AG04449 (cell line): ENCODE data around the gene MICAL1.

Source experiments
- CTCF ChIA-PET: fragments of 350-600 bp; formaldehyde crosslinking; extraction: SDS; loops from one replicate; lab custom pipeline; 2021; ENCODE audit warnings: antibody characterized with exemption; lab: Yijun Ruan, JAX
- POLR2A ChIA-PET: fragments of 400-600, 350-600 bp; formaldehyde crosslinking; extraction: SDS; loops from one replicate; lab custom pipeline; 2020; ENCODE audit warnings: antibody characterized with exemption, inconsistent platforms; lab: Yijun Ruan, JAX
- DNase-seq: peaks from one replicate; pipeline ENCODE4 v3.0.0-alpha.2; 2010; ENCODE audit warnings: low read depth, low spot score
- H3K4me3 ChIP-seq: 2 replicates; pipeline ENCODE4 v1.5.1; 2011; ENCODE audit warnings: low read depth, mild to moderate bottlenecking, control low read depth, low read length
- TF ChIP-seq, protein P1 (sequence below): IDR thresholded peaks from one replicate; pipeline ENCODE4 v1.5.1; 2011; ENCODE audit warnings: mild to moderate bottlenecking, moderate library complexity, low read length, control low read depth, inconsistent platforms; ENCODE audit not compliant: insufficient read depth; ENCODE audit errors: missing control alignments

MICAL1 gene

DNA sequence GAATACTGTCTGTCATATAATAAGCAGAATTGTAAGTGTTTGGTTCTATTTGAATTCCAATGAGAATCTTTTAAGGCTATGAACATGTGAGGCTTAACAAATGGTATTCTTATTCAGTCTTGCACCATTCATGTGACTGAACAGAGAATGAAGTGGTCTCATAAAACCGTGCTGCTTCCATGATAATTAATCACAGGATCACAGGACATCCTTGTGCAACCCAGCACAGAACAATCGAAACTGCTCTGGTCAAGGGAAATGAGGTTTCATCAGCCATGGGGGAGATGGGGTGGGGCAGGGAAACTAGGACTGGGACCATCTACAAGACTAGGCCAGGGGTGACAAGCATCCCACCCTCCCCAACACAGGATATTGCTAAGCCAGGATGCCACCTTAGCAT lies 21.1 kb downstream of the MICAL1 start:
- no peak for DNase-seq
- ChIA-PET POLR2A (interaction anchor here (0.8 kb wide), 1 partner anchor 52 kb away, joined by 3 read pairs; the partner anchor contains the start of gene CD164), CTCF (interaction anchor here (1.2 kb wide), 1 partner anchor 247 kb away, joined by 3 read pairs; no protein-coding TSS in a partner anchor)
- TF ChIP-seq, protein P1, sequence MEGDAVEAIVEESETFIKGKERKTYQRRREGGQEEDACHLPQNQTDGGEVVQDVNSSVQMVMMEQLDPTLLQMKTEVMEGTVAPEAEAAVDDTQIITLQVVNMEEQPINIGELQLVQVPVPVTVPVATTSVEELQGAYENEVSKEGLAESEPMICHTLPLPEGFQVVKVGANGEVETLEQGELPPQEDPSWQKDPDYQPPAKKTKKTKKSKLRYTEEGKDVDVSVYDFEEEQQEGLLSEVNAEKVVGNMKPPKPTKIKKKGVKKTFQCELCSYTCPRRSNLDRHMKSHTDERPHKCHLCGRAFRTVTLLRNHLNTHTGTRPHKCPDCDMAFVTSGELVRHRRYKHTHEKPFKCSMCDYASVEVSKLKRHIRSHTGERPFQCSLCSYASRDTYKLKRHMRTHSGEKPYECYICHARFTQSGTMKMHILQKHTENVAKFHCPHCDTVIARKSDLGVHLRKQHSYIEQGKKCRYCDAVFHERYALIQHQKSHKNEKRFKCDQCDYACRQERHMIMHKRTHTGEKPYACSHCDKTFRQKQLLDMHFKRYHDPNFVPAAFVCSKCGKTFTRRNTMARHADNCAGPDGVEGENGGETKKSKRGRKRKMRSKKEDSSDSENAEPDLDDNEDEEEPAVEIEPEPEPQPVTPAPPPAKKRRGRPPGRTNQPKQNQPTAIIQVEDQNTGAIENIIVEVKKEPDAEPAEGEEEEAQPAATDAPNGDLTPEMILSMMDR, result no peak
- no peak overlapping the region for H3K4me3 ChIP-seq

DNA sequence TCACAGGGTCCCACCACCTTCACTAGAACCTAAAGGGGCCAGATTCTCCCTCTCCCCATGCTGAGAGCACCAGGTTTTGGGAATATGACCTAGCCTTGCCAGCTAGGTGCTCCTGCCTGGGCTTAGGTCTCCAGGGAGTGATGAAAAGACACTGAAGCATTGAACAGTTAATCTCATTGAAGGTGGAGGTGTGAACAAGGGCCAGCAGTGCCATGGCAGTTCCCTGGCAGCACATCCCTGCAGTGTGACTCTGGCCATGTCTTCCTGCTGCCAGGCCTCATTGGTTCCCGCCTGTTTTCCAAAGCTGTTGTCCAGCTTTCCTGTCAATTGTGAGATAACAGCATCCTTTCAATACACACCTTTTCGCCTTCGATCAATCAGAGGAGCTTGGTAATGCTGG lies 26.1 kb downstream of the MICAL1 start:
- no peak overlapping the region for H3K4me3 ChIP-seq
- ChIA-PET POLR2A (no interaction called here), CTCF (no interaction called here)
- TF ChIP-seq, protein P1, result no peak
- DNase-seq, result no peak

DNA sequence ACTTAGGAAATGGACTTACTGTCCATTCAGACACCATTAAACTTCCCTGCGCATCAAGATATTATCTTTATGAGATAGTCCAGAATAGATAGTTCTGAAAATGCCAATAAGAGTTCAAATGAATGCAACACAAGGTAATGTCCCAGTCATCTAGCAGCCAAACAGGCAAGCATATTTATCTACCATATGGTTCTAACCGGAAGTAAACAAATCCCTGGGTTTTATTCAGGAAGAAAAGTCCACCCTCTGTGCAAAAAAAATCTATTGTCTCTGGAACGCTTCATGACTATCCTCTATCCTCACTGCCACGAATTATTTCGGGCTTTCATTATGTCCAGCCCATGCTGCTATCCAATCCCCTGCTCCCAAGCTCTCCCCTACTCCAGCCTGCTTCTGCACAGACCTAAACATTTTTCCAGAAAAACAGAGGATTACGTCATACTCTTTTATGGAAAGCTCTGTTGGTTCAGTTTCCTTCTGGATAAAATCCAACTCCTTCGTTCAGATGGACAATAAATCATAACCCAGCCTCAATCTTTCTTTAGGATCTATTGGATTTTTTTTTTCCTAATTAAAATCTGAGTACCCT lies 26.6 kb downstream of the MICAL1 start:
- TF ChIP-seq, protein P1, result no peak
- H3K4me3 ChIP-seq, result no peak overlapping the region
- ChIA-PET POLR2A (no interaction called here), CTCF (no interaction called here)
- no peak for DNase-seq

DNA sequence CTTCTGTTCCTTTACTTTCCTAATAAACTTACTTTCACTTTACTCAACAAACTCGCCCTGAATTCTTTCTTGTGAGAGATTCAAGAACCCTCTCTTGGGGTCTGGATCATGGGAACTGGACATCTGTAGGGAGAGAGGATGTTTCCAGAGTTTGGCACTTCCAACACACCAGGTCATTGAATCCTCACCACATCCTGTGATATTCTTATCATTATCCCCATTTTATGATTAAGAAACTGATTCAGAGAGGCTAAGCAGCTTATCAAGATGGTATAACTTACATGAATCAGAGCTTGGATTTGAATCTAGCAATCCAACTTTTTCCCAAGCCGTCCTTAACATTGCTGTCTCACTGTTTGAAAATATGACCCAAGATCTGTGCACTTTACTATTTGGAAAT lies 30.6 kb downstream of the MICAL1 start:
- no peak for DNase-seq
- TF ChIP-seq, protein P1, result no peak
- H3K4me3 ChIP-seq, result no peak overlapping the region
- CTCF ChIA-PET, result no interaction called here
- POLR2A ChIA-PET, result no interaction called here

DNA sequence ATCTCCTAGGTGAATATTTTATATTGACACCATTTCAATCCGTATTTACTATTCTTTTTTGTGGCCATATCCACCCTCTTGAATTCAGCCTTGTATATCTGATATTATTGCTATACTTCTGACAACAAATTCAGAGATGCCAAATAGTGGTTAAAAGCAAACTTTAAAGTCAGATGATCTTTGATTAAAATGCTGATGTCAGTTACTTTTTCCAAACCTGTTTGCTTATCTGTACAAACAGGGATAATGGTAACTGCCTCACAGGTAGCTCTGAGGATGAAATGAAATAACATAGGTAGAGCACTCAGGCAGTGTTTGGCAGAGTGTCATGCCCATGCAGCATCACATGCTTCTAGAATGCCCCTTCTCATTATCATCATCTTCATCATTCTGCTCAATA lies 34.4 kb downstream of the MICAL1 start:
- CTCF ChIA-PET, result no interaction called here
- H3K4me3 ChIP-seq, result no peak overlapping the region
- TF ChIP-seq, protein P1, result no peak
- DNase-seq, result no peak
- POLR2A ChIA-PET, result no interaction called here

DNA sequence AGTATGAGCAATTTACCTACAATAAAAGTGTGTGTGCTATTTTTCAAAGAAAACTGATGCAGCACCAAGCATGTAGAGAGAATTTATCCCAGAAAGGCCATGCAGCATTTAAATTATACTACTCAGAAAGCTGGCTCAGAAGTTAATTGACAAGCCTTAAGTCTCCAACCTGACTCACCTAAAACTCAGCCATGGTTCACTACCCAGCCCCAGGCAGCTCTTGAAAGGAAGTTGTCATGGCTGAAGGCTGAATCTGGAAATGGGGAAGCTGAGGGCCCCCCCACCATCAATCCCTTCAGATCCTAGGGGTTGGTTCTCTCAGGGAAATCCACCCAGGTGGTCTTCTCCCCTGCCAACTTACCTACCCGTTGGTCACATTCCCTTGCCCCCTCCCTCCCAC lies 34.8 kb downstream of the MICAL1 start:
- ChIA-PET POLR2A (no interaction called here), CTCF (no interaction called here)

More for the DNA sequence above, 34.8 kb downstream of the MICAL1 start:
- H3K4me3 ChIP-seq, result no peak overlapping the region
- TF ChIP-seq, protein P1, result no peak
- DNase-seq, result no peak
